ENCODE data around the gene RAB12.

DNA sequence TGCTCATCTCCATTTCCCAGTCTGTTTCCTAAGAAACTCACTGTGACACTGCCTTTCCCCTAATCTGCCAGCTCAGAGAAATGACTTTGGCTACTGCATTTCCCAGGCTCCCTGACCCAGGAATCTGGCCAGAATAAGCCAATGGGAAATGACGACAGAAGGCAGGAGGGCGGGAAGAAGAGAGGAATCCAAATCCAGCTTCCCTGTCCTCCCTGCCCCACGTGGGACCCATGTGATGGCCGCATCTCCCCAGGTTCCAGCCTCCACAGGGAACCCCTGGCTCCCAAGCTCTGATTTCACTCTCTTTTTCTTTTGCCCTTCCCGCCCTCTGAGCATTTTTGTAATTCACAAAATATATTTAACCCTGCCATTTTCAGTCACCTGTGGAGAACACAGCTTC lies 37.8 kb upstream of the RAB12 start:
- TF ChIP-seq EZH2phosphoT487 (IDR thresholded peaks at IDR 0.05; ENCODE audit: borderline replicate concordance, low read depth, low read length) = no peak
- TF ChIP-seq, protein P1, sequence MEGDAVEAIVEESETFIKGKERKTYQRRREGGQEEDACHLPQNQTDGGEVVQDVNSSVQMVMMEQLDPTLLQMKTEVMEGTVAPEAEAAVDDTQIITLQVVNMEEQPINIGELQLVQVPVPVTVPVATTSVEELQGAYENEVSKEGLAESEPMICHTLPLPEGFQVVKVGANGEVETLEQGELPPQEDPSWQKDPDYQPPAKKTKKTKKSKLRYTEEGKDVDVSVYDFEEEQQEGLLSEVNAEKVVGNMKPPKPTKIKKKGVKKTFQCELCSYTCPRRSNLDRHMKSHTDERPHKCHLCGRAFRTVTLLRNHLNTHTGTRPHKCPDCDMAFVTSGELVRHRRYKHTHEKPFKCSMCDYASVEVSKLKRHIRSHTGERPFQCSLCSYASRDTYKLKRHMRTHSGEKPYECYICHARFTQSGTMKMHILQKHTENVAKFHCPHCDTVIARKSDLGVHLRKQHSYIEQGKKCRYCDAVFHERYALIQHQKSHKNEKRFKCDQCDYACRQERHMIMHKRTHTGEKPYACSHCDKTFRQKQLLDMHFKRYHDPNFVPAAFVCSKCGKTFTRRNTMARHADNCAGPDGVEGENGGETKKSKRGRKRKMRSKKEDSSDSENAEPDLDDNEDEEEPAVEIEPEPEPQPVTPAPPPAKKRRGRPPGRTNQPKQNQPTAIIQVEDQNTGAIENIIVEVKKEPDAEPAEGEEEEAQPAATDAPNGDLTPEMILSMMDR (conservative IDR thresholded peaks at IDR 0.05; ENCODE audit: low read length) = no peak
